ENCODE measurements around the gene SEPTIN8. TPM values are rescaled to one million over a fixed set of nuclear protein-coding genes. Genes with fewer than 3 reads are reported as not detected.
A peak's percentile ranks its signal among the peaks of the same experiment; 100 is the strongest.

Gene SEPTIN8
- polyA plus RNA-seq, 1 donor, result 84.6 TPM

- no peak for DNase-seq
Observed at GRCh38 chr5:132750471-132751230, 26.4 kb downstream of the SEPTIN8 start.

- DNase-seq, result no peak
Observed at GRCh38 chr5:132749506-132749905, 27.5 kb downstream of the SEPTIN8 start.

- no peak for DNase-seq
Observed at GRCh38 chr5:132748522-132749000, 28.5 kb downstream of the SEPTIN8 start.

GRCh38 chr5:132747616-132748440 lies 29.2 kb downstream of the SEPTIN8 start:
- no peak for DNase-seq

- DNase-seq, result peak; percentile 68
Observed at GRCh38 chr5:132746954-132747615, 30.0 kb downstream of the SEPTIN8 start, which contains the start of gene CCNI2. TSS of gene CCNI2 (plus strand) at chr5:132747426. CDS start at chr5:132747496, 70 bp downstream.

GRCh38 chr5:132746592-132746953 lies 30.5 kb downstream of the SEPTIN8 start:
- no peak for DNase-seq

DNA sequence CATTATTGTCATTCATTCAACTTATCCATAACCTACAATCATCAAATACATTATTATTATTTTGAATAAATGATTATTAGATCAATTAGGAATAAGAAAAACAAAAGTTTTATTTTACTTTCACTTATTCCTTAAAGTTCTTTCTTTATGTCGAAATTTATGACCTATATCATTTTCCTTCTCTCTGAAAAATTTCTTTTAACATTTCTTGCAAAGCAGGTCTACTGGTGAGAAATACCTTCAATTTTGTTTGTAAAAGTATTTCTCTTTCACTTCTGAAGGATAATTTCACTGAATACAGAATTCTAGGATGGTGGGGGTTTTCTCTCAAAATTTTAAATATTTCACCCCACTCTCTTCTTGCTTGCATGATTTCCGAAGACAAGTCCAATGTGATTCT lies 32.4 kb downstream of the SEPTIN8 start:
- DNase-seq, result no peak

GRCh38 chr5:132742626-132743025 lies 34.4 kb downstream of the SEPTIN8 start:
- no peak for DNase-seq

- DNase-seq, result no peak
Observed at GRCh38 chr5:132742158-132742557, 34.9 kb downstream of the SEPTIN8 start.

- no peak for DNase-seq
Observed at GRCh38 chr5:132739232-132739631, 37.8 kb downstream of the SEPTIN8 start.

DNA sequence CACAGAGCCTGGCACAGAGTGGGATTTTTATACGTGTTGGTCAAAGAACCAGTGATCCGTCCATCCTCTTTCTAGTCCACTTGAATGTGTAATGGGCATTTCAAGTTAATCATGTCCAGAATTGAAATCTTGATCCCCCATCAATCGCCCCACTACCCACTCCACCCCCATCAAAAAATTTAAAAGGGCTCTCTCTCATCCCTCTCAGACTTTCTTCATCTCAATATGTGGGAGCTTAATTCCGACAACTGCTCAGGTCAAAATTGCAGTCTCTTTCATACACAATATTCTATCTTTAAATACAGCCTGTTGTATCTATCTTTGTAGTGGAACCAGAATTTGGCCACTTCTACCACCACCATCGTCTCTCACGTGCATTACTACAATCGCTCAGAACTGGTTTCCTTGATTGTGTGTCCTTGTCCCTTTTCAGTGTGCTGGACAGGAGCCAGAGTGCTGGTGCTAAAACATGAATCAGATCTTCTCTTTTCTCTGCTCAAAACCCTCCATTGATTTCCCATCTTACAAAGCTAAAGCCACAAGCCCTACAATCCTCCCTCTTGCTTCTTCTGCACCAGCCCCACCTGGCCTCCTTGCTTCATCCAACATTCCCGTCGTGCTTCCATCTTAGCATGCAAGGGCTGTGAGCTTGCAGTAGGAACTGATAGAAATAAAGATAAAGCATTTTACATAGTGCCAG lies 38.9 kb downstream of the SEPTIN8 start:
- no peak for DNase-seq

GRCh38 chr5:132736853-132737833 lies 39.9 kb downstream of the SEPTIN8 start, which contains the start of gene KIF3A:
TSS of gene KIF3A (minus strand) at chr5:132737546. CDS start at chr5:132737419, 127 bp downstream.
- DNase-seq, result peak; percentile 92

GRCh38 chr5:132734687-132735086 lies 42.4 kb downstream of the SEPTIN8 start:
- DNase-seq, result no peak

DNA sequence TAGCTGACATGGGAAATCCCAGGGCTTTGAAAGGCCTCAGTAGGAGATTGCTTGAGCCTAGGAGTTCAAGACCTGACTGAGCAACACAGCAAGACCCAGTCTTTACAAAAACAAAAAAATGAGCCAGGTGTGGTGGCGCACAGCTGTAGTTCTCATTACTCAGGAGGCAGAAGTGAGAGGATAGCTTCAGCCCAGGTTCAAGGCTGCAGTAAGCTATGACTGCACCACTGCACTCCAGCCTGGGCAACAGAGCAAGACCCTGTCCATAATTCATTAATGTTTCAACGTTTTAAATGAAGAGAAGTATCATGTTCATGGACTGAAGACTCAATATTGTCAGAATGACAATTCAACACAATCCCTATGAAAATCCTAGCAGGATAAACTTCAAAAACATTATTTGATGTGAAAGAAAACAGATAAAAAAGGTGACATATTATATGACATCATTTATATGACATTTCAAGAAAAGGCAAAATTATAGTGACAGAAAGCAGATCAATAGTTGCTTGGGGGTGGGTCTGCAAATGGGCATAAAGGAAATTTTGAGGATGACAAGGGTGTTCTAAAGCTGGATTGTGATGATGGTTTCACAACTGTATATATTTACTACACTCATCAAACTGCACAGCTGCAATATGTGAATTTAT lies 43.4 kb downstream of the SEPTIN8 start:
- DNase-seq, result no peak

- DNase-seq, result no peak
Observed at GRCh38 chr5:132729896-132730295, 47.1 kb downstream of the SEPTIN8 start.

DNA sequence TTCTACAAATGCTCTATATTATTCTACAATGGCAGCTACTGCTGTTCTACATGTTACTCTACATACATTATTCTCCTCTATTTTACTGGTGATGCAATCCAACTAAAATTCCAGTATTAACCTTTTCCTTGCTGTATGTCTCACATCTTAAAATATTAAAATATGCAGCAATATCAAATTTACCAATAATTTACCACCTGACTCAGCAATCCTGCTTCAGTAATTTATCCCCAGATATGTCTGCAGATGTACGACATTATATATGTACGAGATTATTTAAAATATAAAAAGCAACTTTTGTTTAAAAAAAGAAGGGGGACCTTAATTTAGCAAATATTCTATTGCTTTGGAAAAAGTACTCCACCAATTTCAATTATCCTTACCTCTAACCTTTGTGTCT lies 51.3 kb downstream of the SEPTIN8 start:
- no peak for DNase-seq

DNA sequence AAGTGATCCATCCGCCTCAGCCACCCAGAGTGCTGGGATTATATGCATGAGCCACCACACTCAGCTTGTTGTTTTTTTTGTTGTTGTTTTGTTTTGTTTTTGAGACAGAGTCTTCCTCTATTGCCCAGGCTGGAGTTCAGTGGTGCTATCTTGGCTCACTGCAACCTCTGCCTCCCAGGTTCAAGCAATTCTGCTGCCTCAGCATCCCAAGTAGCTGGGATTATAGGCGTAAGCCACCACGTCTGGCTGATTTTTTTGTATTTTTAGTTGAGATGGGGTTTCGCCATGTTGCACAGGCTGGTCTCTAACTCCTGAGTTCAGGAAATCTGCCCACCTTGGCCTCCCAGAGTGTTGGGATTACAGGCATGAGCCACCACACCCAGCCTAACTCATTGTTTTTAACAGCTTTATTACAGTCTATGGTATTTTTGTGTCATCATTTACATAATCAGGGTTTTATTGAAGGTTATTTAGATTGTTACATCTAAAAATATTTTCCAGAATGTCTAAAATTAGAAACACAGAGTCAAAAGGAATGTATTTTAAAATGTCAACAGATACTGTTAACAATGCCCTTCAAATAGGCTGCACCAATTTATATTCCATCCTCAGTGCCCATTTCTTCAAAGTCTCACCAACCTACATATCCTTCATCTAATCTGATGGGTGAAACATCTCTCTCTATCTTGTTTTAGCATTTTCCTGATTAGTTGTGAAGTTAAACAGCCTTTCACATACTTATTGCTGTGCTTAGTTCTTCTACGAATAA lies 58.3 kb downstream of the SEPTIN8 start:
- DNase-seq, result no peak

DNA sequence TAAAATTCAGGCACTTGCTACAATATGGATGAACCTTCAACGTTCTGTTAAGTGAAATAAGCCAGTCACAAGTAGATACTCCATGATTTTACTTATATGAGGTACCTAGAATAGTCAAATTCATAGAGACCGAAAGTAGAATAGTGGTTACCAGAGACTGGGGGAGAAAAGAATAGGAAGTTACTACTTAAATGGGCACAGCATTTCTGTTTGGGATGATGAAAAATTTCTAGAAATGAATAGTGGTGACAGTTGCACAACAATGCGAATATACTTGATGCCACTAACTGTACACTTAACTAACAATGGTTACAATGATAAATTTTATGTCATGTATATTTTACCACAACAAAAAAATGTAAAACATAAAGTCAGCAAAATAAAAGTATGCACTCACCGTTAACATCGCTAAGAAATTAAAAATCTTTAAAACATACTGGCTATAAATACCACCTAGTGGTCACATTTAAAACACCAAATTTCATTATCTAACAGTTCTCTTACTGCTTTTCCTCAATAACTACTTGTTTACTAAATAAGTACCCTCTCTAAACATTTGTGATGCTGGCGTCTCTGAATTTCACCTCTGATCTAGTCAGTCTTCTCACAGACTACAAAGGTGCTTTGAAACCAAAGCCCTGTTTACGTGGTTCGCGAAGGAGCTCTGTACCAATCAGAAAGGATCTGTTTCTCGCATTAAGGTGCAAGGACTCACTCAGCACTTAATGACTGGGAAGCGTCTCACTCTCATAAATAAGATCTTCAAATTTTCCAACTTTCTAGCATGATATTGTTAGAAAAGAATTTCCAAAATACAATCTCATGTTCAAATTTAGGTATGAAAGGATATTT lies 62.4 kb downstream of the SEPTIN8 start:
- no peak for DNase-seq
